GM12892 (cell line): ENCODE measurements around the gene TALDO1.

Experiments
- DNase-seq: peaks from one replicate; pipeline ENCODE4 v3.0.0; 2011; ENCODE audit not compliant: insufficient read length
- FAIRE-seq: peaks from 2 replicates; lab custom pipeline; 2011; peaks lifted over from hg19 to GRCh38; lab: Jason Lieb, UNC
- POLR2A ChIP-seq: IDR thresholded peaks from 2 replicates; pipeline ENCODE4 v1.6.1; 2011; ENCODE audit warnings: low read depth, low read length, control low read depth
- POLR2AphosphoS5 ChIP-seq: IDR thresholded peaks from 2 replicates; pipeline ENCODE4 v1.6.1; 2011; ENCODE audit warnings: low read depth, low read length, control low read depth
- TAF1 ChIP-seq: IDR thresholded peaks from 2 replicates; pipeline ENCODE4 v1.6.1; 2011; ENCODE audit warnings: low read depth, mild to moderate bottlenecking, control low read depth, low read length, borderline replicate concordance

TALDO1 gene

GRCh38 chr11:773830-774229, 26.6 kb downstream of the TALDO1 start:
- no peak for DNase-seq
- TF ChIP-seq POLR2AphosphoS5 (no peak), TAF1 (no peak), POLR2A (no peak)
- no peak for FAIRE-seq

- DNase-seq (no peak), FAIRE-seq (no peak)
- TF ChIP-seq TAF1 (no peak), POLR2AphosphoS5 (no peak), POLR2A (no peak)
These were observed 27.8 kb downstream of the TALDO1 start for GRCh38 chr11:774873-775592.

GRCh38 chr11:776263-776560, 28.9 kb downstream of the TALDO1 start:
- no peak for FAIRE-seq
- TF ChIP-seq POLR2AphosphoS5 (no peak), TAF1 (no peak), POLR2A (no peak)

GRCh38 chr11:776561-777287, 29.5 kb downstream of the TALDO1 start:
- DNase-seq (no peak), FAIRE-seq (no peak)
- TF ChIP-seq POLR2A (peak; percentile 44; the same call in 1 of the 2 replicates), POLR2AphosphoS5 (0 out of 2 replicates have a peak, but pooled peaks have one; percentile 26), TAF1 (no peak)

More at GRCh38 chr11:776263-776560, 28.9 kb downstream of the TALDO1 start:
- no peak for DNase-seq

- TF ChIP-seq TAF1 (no peak; the same call in 1 of the 2 replicates), POLR2AphosphoS5 (peak; percentile 78), POLR2A (peak; percentile 84; the same call in 1 of the 2 replicates)
- DNase-seq (peak; percentile 100), FAIRE-seq (peak; percentile 99)
These were observed 30.3 kb downstream of the TALDO1 start, which contains the start of gene GATD1 for GRCh38 chr11:777288-778255. Gene GATD1 (minus strand): TSS chr11:777487. CDS start chr11:777462, 25 bp downstream.

GRCh38 chr11:778976-779954, 32.0 kb downstream of the TALDO1 start:
- peak; percentile 24 for FAIRE-seq
- TF ChIP-seq POLR2AphosphoS5: no peak
- TF ChIP-seq TAF1: no peak
- TF ChIP-seq POLR2A: no peak

GRCh38 chr11:779955-780532, 32.8 kb downstream of the TALDO1 start:
- FAIRE-seq: no peak
- no peak for TF ChIP-seq TAF1
- TF ChIP-seq POLR2AphosphoS5: no peak
- TF ChIP-seq POLR2A: no peak
- DNase-seq: no peak

More at GRCh38 chr11:778976-779954, 32.0 kb downstream of the TALDO1 start:
- no peak for DNase-seq

- FAIRE-seq: no peak
- no peak for DNase-seq
- TF ChIP-seq POLR2A: no peak
- no peak for TF ChIP-seq POLR2AphosphoS5
- no peak for TF ChIP-seq TAF1
These were observed 35.3 kb downstream of the TALDO1 start for GRCh38 chr11:782264-783174.

- no peak for FAIRE-seq
- DNase-seq: no peak
- TF ChIP-seq POLR2A: no peak
- no peak for TF ChIP-seq TAF1
- TF ChIP-seq POLR2AphosphoS5: no peak
These were observed 36.3 kb downstream of the TALDO1 start for GRCh38 chr11:783581-784015.
